ENCODE data around the gene CTNNBIP1.

DNA sequence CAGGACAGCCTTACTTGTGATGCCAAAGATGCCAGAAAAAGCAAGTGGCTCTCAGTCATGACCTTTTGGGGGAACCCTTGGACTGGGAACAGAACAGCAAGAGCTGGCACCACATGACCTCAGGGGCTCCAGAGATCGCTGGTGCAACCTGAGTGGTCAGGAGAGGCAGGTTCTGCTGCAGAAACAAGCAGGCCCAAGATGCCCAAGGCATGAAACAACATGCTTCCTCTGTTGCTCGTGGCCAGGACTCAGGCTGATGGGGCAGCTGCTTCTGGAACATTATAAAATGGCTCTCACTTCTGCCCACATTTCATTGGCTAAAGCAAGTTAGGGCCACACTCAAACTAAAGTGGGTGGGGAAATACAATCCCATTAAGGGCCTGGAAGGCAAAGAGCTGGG lies 68.6 kb downstream of the CTNNBIP1 start:
- TF ChIP-seq, protein P1, sequence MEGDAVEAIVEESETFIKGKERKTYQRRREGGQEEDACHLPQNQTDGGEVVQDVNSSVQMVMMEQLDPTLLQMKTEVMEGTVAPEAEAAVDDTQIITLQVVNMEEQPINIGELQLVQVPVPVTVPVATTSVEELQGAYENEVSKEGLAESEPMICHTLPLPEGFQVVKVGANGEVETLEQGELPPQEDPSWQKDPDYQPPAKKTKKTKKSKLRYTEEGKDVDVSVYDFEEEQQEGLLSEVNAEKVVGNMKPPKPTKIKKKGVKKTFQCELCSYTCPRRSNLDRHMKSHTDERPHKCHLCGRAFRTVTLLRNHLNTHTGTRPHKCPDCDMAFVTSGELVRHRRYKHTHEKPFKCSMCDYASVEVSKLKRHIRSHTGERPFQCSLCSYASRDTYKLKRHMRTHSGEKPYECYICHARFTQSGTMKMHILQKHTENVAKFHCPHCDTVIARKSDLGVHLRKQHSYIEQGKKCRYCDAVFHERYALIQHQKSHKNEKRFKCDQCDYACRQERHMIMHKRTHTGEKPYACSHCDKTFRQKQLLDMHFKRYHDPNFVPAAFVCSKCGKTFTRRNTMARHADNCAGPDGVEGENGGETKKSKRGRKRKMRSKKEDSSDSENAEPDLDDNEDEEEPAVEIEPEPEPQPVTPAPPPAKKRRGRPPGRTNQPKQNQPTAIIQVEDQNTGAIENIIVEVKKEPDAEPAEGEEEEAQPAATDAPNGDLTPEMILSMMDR (IDR thresholded peaks at IDR 0.05; ENCODE audit: low read length), result no peak
- no peak for TF ChIP-seq EZH2 (IDR thresholded peaks at IDR 0.05; ENCODE audit: borderline replicate concordance, low read length)
